Fibroblast of skin of right biceps (primary cell): ENCODE results near the gene SLX9.

Source experiments
- DNase-seq: peaks from one replicate; pipeline ENCODE4 v3.0.0-alpha.2; 2013

The SLX9 gene

GRCh38 chr21:44949161-44949778 is 9.4 kb downstream of the SLX9 start:
- DNase-seq: no peak

- DNase-seq: peak; percentile 65
These were observed 10.0 kb downstream of the SLX9 start for GRCh38 chr21:44949779-44950198.

DNA sequence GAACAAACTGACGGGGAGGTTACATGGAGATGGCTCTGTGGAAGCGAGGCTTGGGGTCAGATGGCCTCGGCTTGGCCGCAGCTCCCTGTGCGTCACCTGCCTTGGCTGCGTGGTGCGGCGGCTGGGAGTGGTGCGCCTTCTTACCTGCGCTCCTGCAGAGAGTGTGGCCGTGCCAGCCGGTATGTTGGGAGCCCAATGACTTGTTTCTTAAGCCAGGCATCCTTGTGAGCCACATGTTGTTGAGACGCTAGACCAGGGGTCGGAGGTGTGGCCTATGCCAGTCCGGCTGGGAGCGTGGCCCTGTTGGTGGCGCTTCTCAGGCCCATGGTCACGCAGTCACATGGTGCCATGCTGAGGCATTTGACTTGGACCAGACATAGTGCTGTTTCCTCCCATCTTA is 10.5 kb downstream of the SLX9 start:
- DNase-seq: no peak

DNA sequence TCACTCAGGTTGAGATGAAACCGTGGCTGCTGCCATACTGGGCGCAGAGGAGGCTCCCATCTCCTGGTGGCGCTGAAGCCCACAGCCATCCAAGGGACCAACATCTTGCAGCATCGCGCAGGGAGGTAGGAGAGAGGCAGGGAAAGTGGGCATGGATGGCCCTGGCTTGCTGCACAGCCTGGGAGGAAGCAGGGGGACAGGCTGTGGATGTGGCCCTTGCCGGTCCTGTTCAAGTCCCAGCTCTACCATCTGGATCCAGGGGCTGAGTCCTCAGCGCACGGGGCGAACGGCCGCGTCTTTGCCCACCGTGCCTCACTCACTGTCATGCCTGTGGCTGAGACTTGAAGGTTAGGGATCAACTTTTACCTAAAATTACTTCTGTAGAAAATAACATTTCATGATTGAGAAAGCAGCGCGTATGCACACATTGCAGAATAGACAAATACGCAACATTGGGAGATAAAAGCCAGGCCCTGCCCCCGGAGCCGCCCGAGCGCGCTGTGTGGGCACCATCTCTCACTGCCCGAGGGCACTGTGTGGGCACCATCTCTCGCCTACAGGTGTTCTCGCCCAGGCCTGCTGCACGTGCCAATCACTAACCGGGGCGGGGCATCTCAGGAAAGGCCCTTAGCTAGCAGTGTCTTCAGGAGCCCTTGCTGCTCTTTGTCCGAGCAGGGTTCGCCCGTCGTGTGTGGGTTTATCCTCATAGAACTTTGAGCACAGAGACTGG is 11.5 kb downstream of the SLX9 start:
- no peak for DNase-seq

GRCh38 chr21:44952116-44952928 is 12.5 kb downstream of the SLX9 start:
- no peak for DNase-seq

- DNase-seq: no peak
These were observed 13.2 kb downstream of the SLX9 start for GRCh38 chr21:44952929-44953627.

GRCh38 chr21:44953628-44954021 is 13.8 kb downstream of the SLX9 start:
- DNase-seq: no peak

DNA sequence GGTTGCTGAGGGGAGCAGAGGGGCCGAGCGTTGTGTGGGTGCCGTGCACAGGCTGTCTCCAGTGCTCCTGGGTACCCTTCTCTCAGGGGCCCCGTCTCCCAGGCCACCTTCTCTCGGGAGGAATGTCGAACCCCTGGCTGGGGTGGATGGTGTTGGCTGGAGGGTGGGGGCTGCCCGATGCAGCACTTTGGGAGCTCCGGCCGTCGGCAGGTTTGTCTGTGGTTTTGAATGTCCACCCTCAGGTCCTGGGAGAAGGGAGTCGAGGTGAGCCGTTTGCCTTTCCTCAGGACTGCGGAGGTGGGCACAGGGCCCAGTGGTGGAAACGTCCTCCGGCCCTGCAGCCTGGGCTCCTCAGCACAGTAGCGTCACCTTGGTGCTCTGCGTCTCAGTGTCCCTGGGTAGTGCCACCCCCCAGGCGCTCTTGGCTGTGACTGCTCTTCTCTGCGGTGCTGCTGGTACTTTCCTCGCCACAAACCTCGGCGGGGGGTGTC is 14.5 kb downstream of the SLX9 start:
- no peak for DNase-seq

DNA sequence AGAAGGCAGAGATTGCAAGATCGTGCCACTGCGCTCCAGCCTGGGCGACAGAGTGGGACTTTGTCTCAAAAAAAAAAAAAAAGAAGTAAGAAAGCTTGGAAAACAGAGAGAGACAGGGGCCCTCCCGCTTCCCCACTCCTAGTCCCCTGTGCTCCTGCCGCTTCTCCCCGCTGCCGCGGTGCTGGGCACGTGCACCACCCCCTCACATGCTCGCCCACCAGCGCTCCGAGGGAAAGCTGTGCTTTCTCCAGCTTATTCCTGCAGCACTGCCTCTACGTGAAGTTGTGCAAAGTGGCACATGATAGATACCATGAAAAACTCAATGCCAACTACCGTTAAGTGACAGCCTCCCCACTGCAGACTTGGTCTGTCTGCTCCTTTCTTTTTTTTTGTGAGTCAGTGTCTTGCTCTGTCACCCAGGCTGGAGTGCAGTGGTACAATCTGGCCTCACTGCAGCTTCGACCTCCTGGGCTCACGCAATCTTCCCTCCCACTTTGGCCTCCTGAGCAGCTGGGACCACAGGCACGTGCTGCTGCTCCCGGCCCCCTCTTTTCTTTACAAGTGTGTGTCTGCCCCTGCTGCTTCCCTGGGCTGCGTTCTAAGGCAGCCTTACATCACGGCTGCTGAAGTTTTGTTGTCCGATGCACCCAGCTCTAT is 15.4 kb downstream of the SLX9 start:
- peak; percentile 18 for DNase-seq

GRCh38 chr21:44955798-44956175 is 16.0 kb downstream of the SLX9 start:
- no peak for DNase-seq

DNA sequence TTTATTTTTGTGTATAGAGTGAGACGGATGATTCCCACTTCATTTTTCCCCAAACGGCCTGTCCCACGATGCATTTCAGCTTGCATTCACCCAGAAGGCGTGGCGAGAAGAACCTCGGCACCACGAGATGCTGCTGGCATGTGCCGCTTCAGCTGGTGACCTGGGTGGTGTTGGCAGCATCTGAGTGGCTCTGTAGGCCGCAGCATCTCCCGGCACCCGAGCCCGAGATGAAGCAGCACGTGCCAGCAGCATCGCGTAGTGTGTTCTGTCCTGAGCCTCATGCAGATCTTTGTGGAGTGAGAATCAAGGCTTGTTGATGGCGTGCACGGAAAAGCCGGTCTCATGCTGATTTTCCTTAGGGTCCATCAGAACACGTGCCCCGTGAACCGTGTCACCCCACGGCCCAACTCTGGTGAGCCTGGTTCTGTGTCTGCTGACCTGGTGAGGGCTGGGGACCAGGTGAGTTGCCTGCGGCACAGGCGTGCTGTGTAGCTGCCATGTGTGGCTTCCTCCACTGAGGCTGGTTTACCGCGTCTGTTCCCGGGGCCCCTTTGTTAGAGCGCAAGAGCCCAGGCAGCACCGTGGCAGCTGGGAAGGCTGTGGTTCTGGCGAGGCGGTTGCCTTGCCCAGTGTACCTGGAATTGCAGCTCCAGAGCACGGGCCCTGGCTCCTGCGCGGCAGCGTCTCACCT is 16.7 kb downstream of the SLX9 start:
- DNase-seq: no peak

DNA sequence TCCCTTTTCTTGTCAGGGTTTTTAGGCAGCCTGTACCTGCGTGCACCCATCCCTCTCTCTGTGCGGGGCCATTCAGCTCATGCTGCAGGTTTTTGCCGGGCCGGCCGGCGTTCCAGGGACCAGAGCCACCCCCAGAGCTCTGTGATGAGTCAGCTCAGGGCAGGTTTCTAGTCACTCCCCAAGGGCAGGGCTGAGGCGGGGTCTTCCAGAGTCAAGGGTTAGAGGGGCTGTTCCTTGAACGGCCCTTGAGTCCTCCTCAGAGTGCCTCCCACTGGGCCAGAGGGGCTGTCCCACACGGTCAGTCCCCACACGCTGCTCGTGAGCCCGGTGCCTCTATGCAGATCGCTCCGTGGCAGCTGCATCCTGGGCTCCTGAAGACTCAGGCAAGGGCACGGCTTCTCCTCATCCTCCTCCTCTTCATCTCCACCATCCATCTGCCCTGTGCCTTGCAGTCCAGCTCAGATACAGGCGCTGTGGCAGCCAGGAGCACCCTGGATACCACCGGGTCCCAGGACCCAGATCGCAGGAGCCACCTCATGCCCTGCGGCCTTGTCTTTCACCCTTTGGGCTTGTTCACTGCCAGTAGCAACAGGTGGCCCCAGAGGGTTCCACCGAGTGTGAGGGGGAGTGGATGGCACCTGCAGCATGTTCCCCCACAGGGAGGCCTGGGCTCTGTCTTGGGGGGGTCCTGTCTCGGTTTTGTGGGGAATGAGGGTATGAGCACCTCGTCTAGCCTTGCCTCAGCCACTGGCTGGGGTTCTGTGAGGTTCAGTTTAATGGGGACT is 17.4 kb downstream of the SLX9 start:
- no peak for DNase-seq

DNA sequence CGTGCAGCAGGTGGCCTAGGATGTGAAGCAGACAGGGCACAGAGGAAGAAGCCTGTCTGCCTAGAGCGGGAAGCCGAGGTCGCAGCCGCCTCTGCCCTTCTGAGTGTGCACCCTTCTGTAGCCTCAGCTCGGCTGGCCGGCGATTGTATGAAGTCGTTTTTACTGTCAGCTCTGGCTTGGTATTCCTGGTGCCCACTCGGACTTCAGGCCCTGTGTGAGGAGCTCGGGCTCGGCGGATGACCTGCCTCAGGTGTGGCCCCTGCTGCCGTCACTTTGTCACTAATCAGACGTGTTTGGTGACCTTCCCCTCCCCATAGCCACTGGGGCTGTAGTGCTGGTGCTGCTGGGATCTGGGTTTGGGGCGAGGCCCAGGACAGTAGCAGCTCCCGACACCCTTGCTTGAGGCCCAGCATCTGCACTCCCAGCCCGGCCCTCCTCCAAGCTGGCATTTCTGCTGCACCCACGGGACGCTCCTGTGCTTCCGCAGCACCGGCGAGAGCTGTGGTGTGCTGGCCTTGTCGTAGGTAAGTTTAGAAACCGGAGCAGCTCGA is 18.1 kb downstream of the SLX9 start:
- DNase-seq: no peak

GRCh38 chr21:44958471-44959191 is 18.8 kb downstream of the SLX9 start:
- peak; percentile 65 for DNase-seq

DNA sequence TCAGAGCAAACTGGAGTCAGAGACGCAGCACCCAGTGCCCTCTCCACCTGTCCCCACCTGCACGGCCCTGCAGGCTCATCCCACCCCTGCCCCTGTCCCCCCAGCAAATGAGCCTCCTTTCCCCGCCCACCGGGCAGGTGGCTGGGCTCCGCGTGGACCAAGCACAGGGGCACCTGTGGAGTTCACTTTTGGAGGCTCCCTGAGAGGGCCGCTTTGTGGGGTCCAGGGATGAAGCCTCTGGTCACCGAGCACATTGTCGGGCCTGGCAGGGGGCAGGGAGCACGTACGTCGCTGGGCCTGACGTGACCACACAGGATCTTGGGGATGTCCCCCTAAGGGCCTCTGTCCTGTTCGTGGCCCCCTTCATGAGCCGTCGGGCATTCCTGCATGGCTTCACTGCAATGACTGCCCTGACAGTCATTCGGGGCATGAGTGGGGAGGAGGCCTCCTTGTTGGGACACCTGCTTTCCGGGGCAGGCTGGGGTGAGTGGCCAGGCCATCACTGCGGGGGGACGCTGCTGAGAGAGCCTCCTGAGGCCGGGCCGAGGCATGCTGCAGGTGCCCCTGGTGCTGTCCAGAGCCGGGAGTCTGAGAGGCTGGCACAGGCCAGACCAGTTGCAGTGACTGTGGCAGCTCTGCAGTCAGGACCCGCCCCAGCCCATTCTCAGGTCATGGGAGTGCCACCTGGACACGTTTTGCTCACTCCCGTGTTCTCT is 19.7 kb downstream of the SLX9 start:
- no peak for DNase-seq

DNA sequence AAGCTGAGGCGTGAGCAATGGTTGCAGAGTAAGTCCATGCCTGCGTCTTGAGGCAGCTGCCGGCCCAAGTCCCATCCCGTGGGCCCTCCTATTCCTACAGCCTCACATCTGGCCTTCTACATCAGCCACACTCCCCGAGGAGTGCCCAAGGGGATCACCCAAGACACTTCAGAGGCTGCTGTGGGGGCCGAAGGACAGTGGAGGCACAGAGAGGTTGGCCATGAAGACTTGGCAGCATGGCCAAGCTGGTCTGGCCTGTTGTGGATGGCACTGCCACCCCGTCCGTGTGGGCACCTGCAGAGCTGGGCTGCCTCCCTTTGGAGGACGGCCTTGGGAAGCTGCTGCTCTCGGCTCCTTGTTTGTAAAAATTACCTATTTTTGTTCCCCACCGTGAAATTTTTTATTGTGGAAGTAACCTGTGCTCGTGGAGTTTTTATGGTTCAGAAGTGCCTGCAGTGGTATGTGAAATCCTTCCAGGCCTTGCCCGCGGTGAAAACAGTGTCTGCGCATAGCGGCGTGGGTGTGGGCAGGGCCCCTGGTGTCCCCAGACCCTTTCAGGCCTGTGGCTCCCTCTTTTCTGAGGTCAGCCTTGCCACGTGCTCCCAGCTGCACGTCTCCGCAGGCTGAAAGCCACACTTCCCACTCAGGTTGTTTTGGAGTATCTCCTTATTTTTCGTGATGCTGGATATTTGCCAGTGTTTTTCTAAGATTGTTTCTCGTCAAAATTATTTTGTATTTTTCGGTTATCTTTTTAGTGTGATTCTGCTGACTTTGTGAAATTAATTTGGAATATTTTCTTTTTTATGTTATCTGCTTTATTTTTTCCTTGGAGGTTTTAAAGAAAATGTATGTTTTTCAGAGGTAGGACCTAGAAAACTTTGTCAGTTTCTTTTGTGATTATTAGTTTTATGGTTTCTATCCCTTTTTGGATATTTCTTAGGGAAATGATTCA is 20.6 kb downstream of the SLX9 start:
- DNase-seq: no peak

DNA sequence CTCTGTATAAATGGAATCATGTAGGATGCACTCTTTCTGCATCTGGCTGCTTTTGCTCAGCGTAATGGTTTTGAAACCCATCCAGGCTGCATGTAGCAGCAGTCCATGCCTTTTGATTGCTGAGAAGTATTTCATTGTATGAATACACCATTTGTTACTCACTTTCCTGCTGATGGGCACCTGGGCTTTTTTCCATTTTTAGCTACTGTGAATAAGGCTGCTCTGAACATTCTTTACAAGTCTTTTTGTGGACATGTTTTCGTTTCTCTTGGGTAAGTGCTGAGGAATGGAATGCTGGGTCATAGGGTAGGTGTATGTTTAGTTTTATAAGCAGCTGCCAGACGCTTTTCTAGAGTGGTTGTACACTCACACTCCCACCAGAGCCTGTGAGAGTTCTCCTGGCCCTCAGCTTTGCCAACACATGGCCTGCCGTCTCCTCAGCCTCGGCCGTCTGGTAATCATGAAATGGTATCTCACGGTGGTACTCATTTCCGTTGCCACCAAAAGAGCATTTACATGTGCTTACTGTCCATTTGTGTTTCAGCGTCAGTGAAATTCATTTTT is 22.7 kb downstream of the SLX9 start:
- peak; percentile 98 for DNase-seq

- DNase-seq: no peak
These were observed 24.6 kb downstream of the SLX9 start for GRCh38 chr21:44964381-44964780.
